ENCODE measurements around the gene SMCHD1.
A peak's percentile ranks its signal among the peaks of the same experiment; 100 is the strongest.

The SMCHD1 gene

GRCh38 chr18:2642771-2643170 lies 12.8 kb upstream of the SMCHD1 start:
- no peaks in the 10 kb centered on the region for H3K9me3 ChIP-seq (ENCODE audit: control extremely low read depth in 1 of 5, control insufficient read depth in 4 of 5, insufficient read depth in 2 of 5, low read depth in 1 of 5, low read length in 4 of 5)
- H3K27ac ChIP-seq (ENCODE audit: insufficient read depth in 1 of 2, low read depth in 1 of 2, low read length in 2 of 2, poor library complexity in 1 of 2, severe bottlenecking in 2 of 2), result no peak overlapping the region
- H3K4me1 ChIP-seq (ENCODE audit: control extremely low read depth in 1 of 4, control insufficient read depth in 4 of 4, insufficient read depth in 4 of 4, low read length in 3 of 4), result peaks cover 8 to 18% (median 12%) of the 10 kb centered on the region in 4 experiments
- H3K27me3 ChIP-seq (replicated peaks in 2 of 5; ENCODE audit: control insufficient read depth in 4 of 5, insufficient read depth in 5 of 5, low read length in 4 of 5), result peaks cover 0 to 2% (median 0%) of the 10 kb centered on the region in 5 experiments
- H3K4me3 ChIP-seq (ENCODE audit: control insufficient read depth in 1 of 7, extremely low read depth in 1 of 7, insufficient read depth in 4 of 7, low read depth in 2 of 7, low read length in 6 of 7), result no peak overlapping the region
- 80% methylated on average over 1 of the region's 1 CpG for WGBS (ENCODE audit: insufficient coverage)
- ChIA-PET CTCF (interaction anchor here (1.0 to 1.2 kb wide), 2 partner anchors 13 to 25 kb away, joined by 3 to 4 read pairs; partner anchors contain the start of gene SMCHD1), POLR2A (no interaction called here)
- no peaks in the 10 kb centered on the region for H3K36me3 ChIP-seq (ENCODE audit: control insufficient read depth in 4 of 4, insufficient read depth in 4 of 4, low read length in 3 of 4)
- DNase-seq, result no peak

GRCh38 chr18:2644535-2644934 lies 11.0 kb upstream of the SMCHD1 start:
- ChIA-PET CTCF (no interaction called here), POLR2A (no interaction called here)
- Histone ChIP-seq H3K4me3 (ENCODE audit: control insufficient read depth in 1 of 7, extremely low read depth in 1 of 7, insufficient read depth in 4 of 7, low read depth in 2 of 7, low read length in 6 of 7) (no peak overlapping the region), H3K4me1 (ENCODE audit: control extremely low read depth in 1 of 4, control insufficient read depth in 4 of 4, insufficient read depth in 4 of 4, low read length in 3 of 4) (peaks cover 6 to 16% (median 8%) of the 10 kb centered on the region in 4 experiments), H3K27me3 (replicated peaks in 2 of 5; ENCODE audit: control insufficient read depth in 4 of 5, insufficient read depth in 5 of 5, low read length in 4 of 5) (peaks cover 0 to 2% (median 0%) of the 10 kb centered on the region in 5 experiments), H3K27ac (ENCODE audit: insufficient read depth in 1 of 2, low read depth in 1 of 2, low read length in 2 of 2, poor library complexity in 1 of 2, severe bottlenecking in 2 of 2) (no peak overlapping the region), H3K9me3 (ENCODE audit: control extremely low read depth in 1 of 5, control insufficient read depth in 4 of 5, insufficient read depth in 2 of 5, low read depth in 1 of 5, low read length in 4 of 5) (no peaks in the 10 kb centered on the region), H3K36me3 (ENCODE audit: control insufficient read depth in 4 of 4, insufficient read depth in 4 of 4, low read length in 3 of 4) (no peaks in the 10 kb centered on the region)
- WGBS (ENCODE audit: insufficient coverage), result no CpG with 5 or more reads among the region's 1 CpG
- no peak for DNase-seq

- CTCF ChIA-PET, result interaction anchor here (1.4 kb wide), 1 partner anchor 29 kb away, joined by 5 read pairs; no protein-coding TSS in a partner anchor
- Histone ChIP-seq H3K9me3 (ENCODE audit: control extremely low read depth in 1 of 5, control insufficient read depth in 4 of 5, insufficient read depth in 2 of 5, low read depth in 1 of 5, low read length in 4 of 5) (no peaks in the 10 kb centered on the region), H3K4me1 (ENCODE audit: control extremely low read depth in 1 of 4, control insufficient read depth in 4 of 4, insufficient read depth in 4 of 4, low read length in 3 of 4) (peaks cover 5 to 22% (median 18%) of the 10 kb centered on the region in 4 experiments), H3K36me3 (ENCODE audit: control insufficient read depth in 4 of 4, insufficient read depth in 4 of 4, low read length in 3 of 4) (no peaks in the 10 kb centered on the region), H3K27me3 (replicated peaks in 2 of 5; ENCODE audit: control insufficient read depth in 4 of 5, insufficient read depth in 5 of 5, low read length in 4 of 5) (no peaks in the 10 kb centered on the region), H3K27ac (ENCODE audit: insufficient read depth in 1 of 2, low read depth in 1 of 2, low read length in 2 of 2, poor library complexity in 1 of 2, severe bottlenecking in 2 of 2) (no peak overlapping the region), H3K4me3 (ENCODE audit: control insufficient read depth in 1 of 7, extremely low read depth in 1 of 7, insufficient read depth in 4 of 7, low read depth in 2 of 7, low read length in 6 of 7) (no peak overlapping the region)
- POLR2A ChIA-PET, result no interaction called here
- DNase-seq, result no peak
- WGBS (ENCODE audit: insufficient coverage), result no CpG with 5 or more reads among the region's 1 CpG
These were observed 3.5 kb upstream of the SMCHD1 start for GRCh38 chr18:2651981-2652380.

- CTCF ChIA-PET, result interaction anchor here (1.1 kb wide), 2 partner anchors 16 to 18 kb away, joined by 3 read pairs; no protein-coding TSS in a partner anchor
- H3K4me1 ChIP-seq (ENCODE audit: control extremely low read depth in 1 of 4, control insufficient read depth in 4 of 4, insufficient read depth in 4 of 4, low read length in 3 of 4), result peaks cover 11 to 34% (median 29%) of the 10 kb centered on the region in 4 experiments
These were observed 2.1 kb upstream of the SMCHD1 start for GRCh38 chr18:2653467-2653866.

GRCh38 chr18:2654169-2654927 lies 1.2 kb upstream of the SMCHD1 start:
- 57% methylated on average over 10 of the region's 13 CpGs for WGBS (ENCODE audit: insufficient coverage)
- Histone ChIP-seq H3K4me1 (ENCODE audit: control extremely low read depth in 1 of 4, control insufficient read depth in 4 of 4, insufficient read depth in 4 of 4, low read length in 3 of 4) (peaks cover 12 to 42% (median 32%) of the 10 kb centered on the region in 4 experiments), H3K27ac (ENCODE audit: insufficient read depth in 1 of 2, low read depth in 1 of 2, low read length in 2 of 2, poor library complexity in 1 of 2, severe bottlenecking in 2 of 2) (peak overlapping the region; percentile 90 to 95)

More at GRCh38 chr18:2653467-2653866, 2.1 kb upstream of the SMCHD1 start:
- POLR2A ChIA-PET, result no interaction called here
- Histone ChIP-seq H3K36me3 (ENCODE audit: control insufficient read depth in 4 of 4, insufficient read depth in 4 of 4, low read length in 3 of 4) (no peaks in the 10 kb centered on the region), H3K9me3 (ENCODE audit: control extremely low read depth in 1 of 5, control insufficient read depth in 4 of 5, insufficient read depth in 2 of 5, low read depth in 1 of 5, low read length in 4 of 5) (no peaks in the 10 kb centered on the region), H3K4me3 (ENCODE audit: control insufficient read depth in 1 of 7, extremely low read depth in 1 of 7, insufficient read depth in 4 of 7, low read depth in 2 of 7, low read length in 6 of 7) (no peak overlapping the region), H3K27ac (ENCODE audit: insufficient read depth in 1 of 2, low read depth in 1 of 2, low read length in 2 of 2, poor library complexity in 1 of 2, severe bottlenecking in 2 of 2) (no peak overlapping the region), H3K27me3 (replicated peaks in 2 of 5; ENCODE audit: control insufficient read depth in 4 of 5, insufficient read depth in 5 of 5, low read length in 4 of 5) (no peaks in the 10 kb centered on the region)
- DNase-seq, result peak; percentile 48 to 86 (median 82)
- 100% methylated on average over 1 of the region's 4 CpGs for WGBS (ENCODE audit: insufficient coverage)

GRCh38 chr18:2654928-2655177 lies 673 bp upstream of the SMCHD1 start:
- H3K4me1 ChIP-seq (ENCODE audit: control extremely low read depth in 1 of 4, control insufficient read depth in 4 of 4, insufficient read depth in 4 of 4, low read length in 3 of 4), result peaks cover 12 to 43% (median 32%) of the 10 kb centered on the region in 4 experiments
- no peaks in the 10 kb centered on the region for H3K36me3 ChIP-seq (ENCODE audit: control insufficient read depth in 4 of 4, insufficient read depth in 4 of 4, low read length in 3 of 4)
- WGBS (ENCODE audit: insufficient coverage), result 1% methylated on average over 16 of the region's 22 CpGs
- H3K9me3 ChIP-seq (ENCODE audit: control extremely low read depth in 1 of 5, control insufficient read depth in 4 of 5, insufficient read depth in 2 of 5, low read depth in 1 of 5, low read length in 4 of 5), result no peaks in the 10 kb centered on the region
- no peaks in the 10 kb centered on the region for H3K27me3 ChIP-seq (replicated peaks in 2 of 5; ENCODE audit: control insufficient read depth in 4 of 5, insufficient read depth in 5 of 5, low read length in 4 of 5)
- peak in 2 of 3 donors; percentile 65 to 67 for DNase-seq
- peak overlapping the region; percentile 90 to 95 for H3K27ac ChIP-seq (ENCODE audit: insufficient read depth in 1 of 2, low read depth in 1 of 2, low read length in 2 of 2, poor library complexity in 1 of 2, severe bottlenecking in 2 of 2)
- ChIA-PET CTCF (interaction anchor here (1.0 to 1.3 kb wide), 2 partner anchors 12 to 18 kb away, joined by 4 read pairs; no protein-coding TSS in a partner anchor), POLR2A (interaction anchor here (0.9 to 1.5 kb wide), 3 partner anchors 19 to 83 kb away, joined by 3 to 4 read pairs (median 3); partner anchors contain the start of genes METTL4 and NDC80)
- H3K4me3 ChIP-seq (ENCODE audit: control insufficient read depth in 1 of 7, extremely low read depth in 1 of 7, insufficient read depth in 4 of 7, low read depth in 2 of 7, low read length in 6 of 7), result peak overlapping the region; percentile 87 to 98 (median 92)

More at GRCh38 chr18:2654169-2654927, 1.2 kb upstream of the SMCHD1 start:
- H3K27me3 ChIP-seq (replicated peaks in 2 of 5; ENCODE audit: control insufficient read depth in 4 of 5, insufficient read depth in 5 of 5, low read length in 4 of 5), result no peaks in the 10 kb centered on the region
- CTCF ChIA-PET, result interaction anchor here (1.0 to 1.1 kb wide), 3 partner anchors 17 to 18 kb away, joined by 3 to 4 read pairs (median 3); no protein-coding TSS in a partner anchor
- no peaks in the 10 kb centered on the region for H3K9me3 ChIP-seq (ENCODE audit: control extremely low read depth in 1 of 5, control insufficient read depth in 4 of 5, insufficient read depth in 2 of 5, low read depth in 1 of 5, low read length in 4 of 5)
- POLR2A ChIA-PET, result no interaction called here
- peak overlapping the region in 6 of 7 experiments; percentile 87 to 98 (median 90) for H3K4me3 ChIP-seq (ENCODE audit: control insufficient read depth in 1 of 7, extremely low read depth in 1 of 7, insufficient read depth in 4 of 7, low read depth in 2 of 7, low read length in 6 of 7)
- no peaks in the 10 kb centered on the region for H3K36me3 ChIP-seq (ENCODE audit: control insufficient read depth in 4 of 4, insufficient read depth in 4 of 4, low read length in 3 of 4)
- DNase-seq, result peak in 2 of 3 donors; percentile 7 to 13

- POLR2A ChIA-PET, result interaction anchor here (0.7 to 1.9 kb wide), 11 partner anchors 12 to 84 kb away, joined by 3 to 7 read pairs (median 3); partner anchors contain the start of genes METTL4 and NDC80
- no peaks in the 10 kb centered on the region for H3K27me3 ChIP-seq (replicated peaks in 2 of 5; ENCODE audit: control insufficient read depth in 4 of 5, insufficient read depth in 5 of 5, low read length in 4 of 5)
- peak overlapping the region; percentile 87 to 98 (median 92) for H3K4me3 ChIP-seq (ENCODE audit: control insufficient read depth in 1 of 7, extremely low read depth in 1 of 7, insufficient read depth in 4 of 7, low read depth in 2 of 7, low read length in 6 of 7)
- peak in 1 of 3 donors; percentile 45 for DNase-seq
- peaks cover 0 to 2% (median 0%) of the 10 kb centered on the region in 4 experiments for H3K36me3 ChIP-seq (ENCODE audit: control insufficient read depth in 4 of 4, insufficient read depth in 4 of 4, low read length in 3 of 4)
- 0% methylated on average over 15 of the region's 37 CpGs for WGBS (ENCODE audit: insufficient coverage)
- CTCF ChIA-PET, result interaction anchor here (0.6 to 2.3 kb wide), 7 partner anchors 13 to 69 kb away, joined by 3 to 8 read pairs (median 4); no protein-coding TSS in a partner anchor
- H3K27ac ChIP-seq (ENCODE audit: insufficient read depth in 1 of 2, low read depth in 1 of 2, low read length in 2 of 2, poor library complexity in 1 of 2, severe bottlenecking in 2 of 2), result peak overlapping the region; percentile 90 to 95
- no peaks in the 10 kb centered on the region for H3K9me3 ChIP-seq (ENCODE audit: control extremely low read depth in 1 of 5, control insufficient read depth in 4 of 5, insufficient read depth in 2 of 5, low read depth in 1 of 5, low read length in 4 of 5)
- H3K4me1 ChIP-seq (ENCODE audit: control extremely low read depth in 1 of 4, control insufficient read depth in 4 of 4, insufficient read depth in 4 of 4, low read length in 3 of 4), result peaks cover 12 to 43% (median 32%) of the 10 kb centered on the region in 4 experiments
These were observed 369 bp downstream of the SMCHD1 start for GRCh38 chr18:2655954-2656236.
